NCI-H526 (cell line): Measurements from ENCODE around the gene ST6GALNAC1.
"Not testable (repeated sequence)": the region's sequence is repeated elsewhere in the genome, so short reads cannot be mapped to it uniquely, and the experiment has no call there.

Experiments used
- DNase-seq, 2 experiments: peaks; one replicate each; lab custom pipeline; 2025; lab: John Stamatoyannopoulos, UW

Gene ST6GALNAC1

DNA sequence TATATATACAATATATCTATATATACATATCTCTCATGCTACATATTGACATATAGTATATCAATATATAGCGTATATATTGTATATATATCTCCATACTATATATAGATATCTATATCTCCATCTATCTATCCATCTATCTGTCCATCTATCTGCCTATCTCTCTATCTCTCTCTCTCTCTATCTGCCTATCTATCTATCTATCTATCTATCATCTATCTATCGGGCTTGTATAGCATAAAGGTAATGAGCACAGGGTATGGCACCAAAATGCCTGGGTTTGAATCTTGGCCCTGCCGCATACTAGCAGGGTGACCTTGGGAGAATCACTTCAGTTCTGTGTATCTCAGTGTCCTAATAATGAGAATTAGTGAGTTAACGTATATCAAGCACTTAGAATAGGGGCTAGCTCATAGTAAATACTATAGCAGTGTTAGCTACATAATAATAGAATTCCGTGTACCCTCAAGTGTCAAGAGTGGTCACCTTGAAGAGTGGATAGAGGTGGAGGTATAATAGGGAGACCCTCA lies 1.5 kb downstream of the ST6GALNAC1 start:
- DNase-seq: no peak

DNA sequence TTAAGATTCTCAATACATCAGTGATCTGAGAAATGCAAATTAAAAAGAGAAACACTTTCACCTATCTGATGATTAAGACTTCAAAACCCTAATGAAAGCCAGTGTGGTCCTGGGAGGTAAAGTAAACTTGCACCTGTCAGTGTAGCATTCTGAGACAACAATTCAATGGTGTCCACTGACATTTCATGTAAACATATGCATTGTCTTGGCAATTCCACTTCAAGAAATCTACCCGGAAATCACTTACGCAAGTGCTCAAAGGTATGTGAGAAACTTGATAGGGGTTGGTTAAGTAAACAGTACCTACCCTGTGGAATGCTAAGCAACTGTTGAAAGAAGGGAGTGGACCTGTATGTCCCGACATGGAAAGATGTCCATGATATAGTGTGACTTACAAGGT lies 2.1 kb downstream of the ST6GALNAC1 start:
- peak in 1 of 2 experiments; percentile 7 for DNase-seq

DNA sequence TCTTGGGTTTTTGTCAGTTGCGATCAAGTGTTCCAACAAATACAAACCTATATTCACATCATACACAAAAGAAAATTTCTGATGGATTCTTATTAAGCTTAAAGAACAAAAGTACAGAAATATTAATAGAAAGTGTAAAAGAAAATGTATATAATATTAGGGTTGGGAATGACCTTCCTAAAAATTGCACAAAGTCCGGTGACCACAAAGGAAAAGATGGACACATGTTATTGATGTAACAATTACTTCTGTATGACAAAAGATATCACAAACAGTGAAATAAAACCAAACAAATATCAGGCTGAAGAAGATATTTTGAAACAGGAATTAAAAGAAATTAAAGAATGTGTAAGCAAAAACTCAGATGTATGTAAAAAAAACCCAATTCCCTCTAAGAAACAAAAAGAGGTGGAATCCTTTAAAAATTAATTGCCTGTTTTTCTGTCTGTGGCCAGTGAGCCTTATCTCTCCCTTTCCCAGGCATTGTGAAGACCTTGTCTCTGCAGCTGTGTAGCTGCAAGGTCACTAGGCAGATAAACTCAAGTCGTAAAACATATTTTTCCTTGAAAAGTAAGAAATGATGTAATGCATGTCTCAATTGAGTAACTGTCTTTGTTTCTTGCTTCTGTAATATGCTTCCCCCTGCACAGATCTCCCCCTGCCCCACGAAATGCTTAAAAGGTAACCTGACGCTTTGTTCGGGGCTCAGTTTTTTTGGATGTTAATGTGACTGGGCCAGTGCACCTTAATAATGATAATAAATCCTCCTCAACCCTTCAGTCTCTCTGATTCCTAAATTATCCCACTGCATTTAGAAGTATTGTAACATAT lies 2.8 kb downstream of the ST6GALNAC1 start:
- DNase-seq: no peak

DNA sequence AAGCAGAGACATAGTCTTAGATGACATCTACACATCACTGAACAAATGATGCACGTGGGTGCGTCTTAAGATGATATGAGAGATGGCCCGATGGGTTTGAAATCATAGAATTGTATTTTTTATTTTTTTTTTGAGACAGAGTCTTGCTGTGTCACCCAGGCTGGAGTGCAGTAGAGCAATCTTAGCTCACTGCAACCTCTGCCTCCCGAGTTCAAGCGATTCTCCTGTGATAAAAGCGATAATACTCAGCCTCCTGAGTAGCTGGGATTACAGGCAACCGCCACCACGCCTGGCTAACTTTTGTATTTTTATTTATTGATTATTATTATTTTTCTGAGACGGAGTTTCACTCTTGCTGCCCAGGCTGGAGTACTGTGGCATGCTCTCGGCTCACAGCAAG lies 5.3 kb downstream of the ST6GALNAC1 start:
- DNase-seq: no peak

DNA sequence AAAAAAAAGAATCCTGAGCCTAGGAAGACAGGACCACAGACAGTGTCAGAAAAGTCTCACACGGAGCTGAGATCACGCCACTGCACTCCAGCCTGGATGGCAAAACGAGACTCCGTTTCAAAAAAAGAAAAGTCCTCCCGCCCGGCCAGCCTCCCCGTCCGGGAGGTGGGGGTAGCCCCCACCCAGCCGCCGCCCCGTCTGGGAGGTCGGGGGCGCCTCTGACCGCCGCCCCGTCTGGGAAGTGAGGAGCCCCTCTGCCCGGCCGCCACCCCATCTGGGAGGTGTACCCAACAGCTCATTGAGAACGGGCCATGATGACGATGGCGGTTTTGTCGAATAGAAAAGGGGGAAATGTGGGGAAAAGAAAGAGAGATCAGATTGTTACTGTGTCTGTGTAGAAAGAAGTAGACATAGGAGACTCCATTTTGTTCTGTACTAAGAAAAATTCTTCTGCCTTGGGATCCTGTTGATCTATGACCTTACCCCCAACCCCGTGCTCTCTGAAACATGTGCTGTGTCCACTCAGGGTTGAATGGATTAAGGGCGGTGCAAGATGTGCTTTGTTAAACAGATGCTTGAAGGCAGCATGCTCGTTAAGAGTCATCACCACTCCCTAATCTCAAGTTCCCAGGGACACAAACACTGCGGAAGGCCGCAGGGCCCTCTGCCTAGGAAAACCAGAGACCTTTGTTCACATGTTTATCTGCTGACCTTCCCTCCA lies 6.9 kb downstream of the ST6GALNAC1 start:
- DNase-seq: not testable (repeated sequence)

DNA sequence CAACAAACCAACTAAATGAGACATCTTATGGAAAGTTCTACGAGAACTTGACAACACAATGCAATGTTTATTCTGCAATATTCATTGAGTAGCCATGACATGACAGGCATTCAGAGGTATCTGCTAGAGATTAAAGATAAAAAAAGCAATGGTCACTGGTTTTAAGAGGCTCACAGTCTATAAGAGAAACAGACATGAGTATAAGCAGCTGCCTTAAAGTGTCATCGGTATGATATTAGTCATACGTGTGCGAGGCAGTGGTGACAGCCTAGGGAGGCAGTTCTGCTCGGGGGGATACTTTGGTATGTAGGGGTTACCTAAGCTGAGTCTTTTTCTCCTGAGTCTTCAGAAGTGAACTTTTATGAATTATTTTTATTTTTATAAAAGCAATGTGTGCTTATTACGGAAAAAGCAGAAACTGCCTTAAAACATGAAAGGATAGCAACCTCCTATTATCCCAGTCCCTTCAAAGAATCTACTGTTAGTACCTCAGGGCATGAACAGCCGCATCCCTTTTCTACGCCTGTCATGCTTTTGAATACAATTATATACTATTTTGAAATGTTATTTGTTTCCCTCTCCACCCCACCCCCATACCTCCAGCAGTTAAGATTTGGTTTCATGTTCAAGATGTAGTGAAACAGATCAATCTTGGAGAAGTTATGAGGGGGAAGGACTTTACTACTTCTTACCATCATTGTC lies 7.7 kb downstream of the ST6GALNAC1 start:
- no peak for DNase-seq

DNA sequence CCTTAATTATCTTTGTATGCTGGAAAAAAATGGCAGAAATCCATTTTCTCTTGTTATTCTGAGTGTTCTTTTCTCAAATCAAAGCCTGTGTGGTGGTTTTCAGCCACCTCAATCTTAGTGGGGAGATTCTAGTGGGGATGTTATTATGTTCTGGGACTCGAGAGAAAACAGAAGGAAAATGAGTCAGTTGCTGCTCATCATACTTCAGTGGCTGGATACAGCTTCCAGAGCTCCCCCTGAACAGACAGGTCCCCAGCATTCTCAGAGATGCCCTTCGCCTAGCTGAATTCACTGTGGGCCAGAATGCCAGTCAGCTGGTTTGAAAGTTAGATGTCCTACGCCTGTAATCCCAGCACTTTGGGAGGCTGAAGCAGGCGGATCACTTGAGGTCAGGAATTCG lies 8.5 kb downstream of the ST6GALNAC1 start:
- DNase-seq: no peak

DNA sequence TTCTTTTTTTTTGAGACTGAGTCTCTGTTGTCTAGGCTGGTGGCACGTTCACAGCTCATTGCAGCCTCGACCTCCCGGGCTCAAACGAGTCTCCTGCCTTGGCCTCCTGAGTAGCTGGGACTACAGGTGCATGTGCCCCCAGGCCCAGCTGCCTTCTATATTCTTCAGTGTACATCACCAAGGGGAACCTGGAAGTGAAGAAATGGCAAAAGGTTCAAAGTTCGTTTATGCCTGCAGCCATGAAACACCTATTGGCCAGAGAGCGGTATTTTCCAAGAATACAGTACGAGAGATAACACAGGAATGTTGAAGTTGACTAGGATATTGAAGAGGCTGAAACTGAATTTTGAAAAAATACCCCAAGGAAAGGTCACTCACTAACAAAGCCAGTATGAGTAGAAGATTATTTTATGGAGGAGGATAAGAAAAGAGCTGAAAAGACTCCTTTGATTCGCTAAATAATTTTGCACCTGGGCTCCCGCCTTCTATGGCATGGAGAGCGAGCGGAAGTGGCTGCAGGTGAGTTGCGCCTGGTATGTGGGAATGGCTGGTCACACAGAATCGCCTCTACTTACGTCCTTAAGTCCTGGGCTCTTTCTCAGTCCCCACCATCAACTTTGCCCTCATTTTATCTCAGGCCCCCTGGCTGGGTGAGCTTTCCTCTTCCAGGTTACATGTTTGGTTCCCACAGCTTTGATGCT lies 9.8 kb downstream of the ST6GALNAC1 start:
- DNase-seq: no peak

DNA sequence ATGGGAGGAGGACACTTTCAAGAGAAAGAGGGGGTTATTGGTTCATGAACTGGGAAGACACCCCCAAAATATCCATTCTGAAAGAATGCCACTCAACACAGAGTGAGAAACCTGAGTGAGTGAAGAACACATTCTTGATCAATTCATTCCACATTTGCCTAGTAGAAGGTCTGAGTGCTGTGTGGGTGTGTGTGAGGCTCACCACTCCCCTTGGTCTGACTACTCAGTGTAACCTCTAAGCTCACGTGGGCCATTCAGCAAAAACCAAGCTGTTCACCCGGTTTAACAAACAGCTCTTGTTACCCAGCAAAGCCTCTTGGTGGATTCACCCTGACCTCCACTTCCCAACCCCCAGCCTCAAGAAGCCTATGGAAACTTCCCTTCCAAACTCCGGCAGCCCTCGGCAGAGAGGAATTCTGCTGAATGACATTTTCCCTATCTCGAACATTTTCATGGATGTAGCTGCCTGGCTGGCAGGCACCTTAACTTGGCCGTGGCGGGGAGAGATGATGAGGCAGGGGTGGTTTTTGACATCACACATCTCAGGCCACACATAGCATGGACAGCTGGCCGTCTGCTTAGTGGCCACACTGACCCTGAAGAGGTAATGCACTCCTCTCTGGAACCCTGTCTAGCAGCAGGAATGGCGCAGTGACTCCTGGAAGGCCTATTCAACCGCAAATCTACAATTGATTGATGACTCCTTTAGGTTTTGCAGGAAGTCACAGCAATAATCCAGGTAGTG lies 11.6 kb downstream of the ST6GALNAC1 start:
- no peak for DNase-seq

DNA sequence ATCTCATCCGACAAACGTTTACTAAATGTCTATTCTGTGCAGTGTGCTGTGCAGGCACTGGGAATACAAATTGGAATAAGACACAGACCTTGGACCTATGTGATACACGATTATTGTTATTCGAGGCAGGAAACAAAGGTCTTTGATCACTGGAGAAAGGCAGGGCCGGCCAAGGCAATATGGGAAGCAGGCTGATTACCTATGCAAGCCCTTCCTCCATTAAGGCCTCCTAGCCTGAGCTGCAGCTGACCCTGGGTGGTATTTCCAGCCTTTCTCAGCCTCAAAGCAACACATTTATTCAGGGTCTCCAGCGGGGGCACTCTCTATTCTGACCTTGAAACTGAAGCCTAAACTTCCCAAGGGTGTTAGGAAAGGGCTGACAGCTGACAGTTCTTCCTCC lies 13.4 kb downstream of the ST6GALNAC1 start:
- DNase-seq: no peak

DNA sequence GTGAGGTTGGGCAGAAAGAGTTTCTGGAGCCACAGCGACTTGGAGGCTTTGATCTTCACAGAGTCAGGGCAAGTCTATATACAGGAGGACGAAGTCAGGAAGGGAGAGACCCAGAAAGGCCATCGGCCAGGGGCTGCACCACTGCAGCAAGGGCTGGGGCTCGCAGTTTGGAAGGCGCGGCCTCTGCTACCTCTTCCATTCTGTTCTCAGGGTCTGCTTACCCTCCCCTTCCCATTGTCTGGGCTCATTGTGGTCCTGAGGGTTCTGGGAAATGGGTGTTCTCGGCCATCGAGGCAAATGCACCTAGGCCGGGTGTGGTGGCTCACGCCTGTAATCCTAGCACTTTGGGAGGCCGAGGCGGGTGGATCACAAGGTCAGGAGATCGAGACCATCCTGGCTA lies 16.0 kb downstream of the ST6GALNAC1 start:
- DNase-seq: no peak

DNA sequence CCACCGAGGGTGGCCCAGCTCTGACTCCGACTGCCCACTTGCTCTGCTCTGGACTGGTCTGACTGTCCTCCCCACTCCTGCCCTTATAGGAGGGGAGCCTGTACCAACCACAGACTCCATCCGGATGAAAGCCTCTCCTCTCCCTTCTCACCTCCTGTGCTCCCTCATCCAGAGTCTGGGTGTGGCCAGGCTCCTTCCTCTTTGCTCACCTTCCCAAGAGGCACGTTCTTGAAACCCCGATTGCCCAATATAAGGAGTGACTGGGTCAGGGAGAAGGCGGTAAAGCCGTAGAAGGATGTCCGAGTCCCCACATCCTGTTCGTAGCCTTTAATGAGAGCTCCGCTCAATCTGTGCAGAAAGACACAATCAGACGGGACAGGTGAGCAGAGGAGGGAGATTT lies 17.1 kb downstream of the ST6GALNAC1 start:
- no peak for DNase-seq

DNA sequence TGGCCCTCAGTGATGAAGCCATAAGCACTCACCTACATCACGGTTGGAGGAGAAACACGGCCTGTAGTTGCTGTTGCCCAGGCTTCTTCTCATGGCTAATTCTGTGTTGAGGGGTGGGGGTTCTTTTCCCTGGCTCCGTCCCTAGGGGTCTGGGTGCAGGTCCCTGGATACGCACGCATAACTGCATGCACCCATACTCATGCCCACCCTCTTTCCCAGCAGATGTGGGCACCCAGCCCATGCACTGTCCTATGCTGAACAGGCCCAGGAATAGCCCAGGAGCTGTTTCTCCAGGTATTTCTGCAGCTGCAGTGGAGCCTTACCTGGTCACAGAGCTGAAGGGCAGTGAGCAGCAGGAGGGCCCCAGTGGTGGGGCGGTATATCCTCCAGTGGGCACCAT lies 18.1 kb downstream of the ST6GALNAC1 start:
- DNase-seq: no peak

DNA sequence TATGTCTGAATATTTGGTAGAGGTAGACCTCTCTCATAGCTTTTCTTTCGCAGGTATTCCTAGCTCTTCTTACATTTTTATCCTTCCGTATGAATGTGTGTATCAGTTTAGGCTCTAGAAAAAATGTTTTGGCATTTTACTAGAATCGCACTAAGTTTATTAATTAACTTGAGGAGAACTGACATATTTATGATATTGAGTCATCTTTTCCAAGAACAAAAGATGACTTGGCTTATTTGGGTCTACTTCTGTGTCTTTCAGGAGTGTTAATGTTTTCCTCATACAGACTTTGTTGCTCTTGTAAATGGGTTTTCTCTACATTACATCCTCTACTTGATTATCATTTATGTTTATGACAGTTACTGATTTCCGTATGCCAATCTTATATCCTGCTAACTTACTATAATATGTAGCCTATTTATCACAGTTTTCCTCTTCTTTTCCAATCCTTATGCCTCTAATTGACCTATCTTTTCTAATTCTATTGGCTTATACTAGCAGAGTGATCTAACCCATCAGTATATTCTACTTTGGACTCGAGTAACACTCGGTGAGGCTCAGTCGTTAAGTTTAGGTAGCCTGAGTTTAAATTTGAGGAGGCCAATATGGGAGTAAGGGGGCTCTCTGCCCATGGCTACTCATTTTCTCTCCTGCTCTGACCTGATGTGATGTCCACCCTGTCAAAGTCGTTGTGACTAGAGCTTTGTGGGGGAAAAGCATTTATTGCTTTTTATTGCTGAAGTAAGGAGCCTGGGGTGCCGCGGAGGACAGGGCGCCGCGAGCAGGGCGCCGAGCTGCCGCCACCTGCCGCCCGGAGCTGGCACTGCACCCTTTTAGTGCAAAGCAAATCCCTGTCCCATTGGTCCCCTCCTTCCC lies 20.0 kb downstream of the ST6GALNAC1 start:
- peak in 1 of 2 experiments; percentile 67 for DNase-seq

DNA sequence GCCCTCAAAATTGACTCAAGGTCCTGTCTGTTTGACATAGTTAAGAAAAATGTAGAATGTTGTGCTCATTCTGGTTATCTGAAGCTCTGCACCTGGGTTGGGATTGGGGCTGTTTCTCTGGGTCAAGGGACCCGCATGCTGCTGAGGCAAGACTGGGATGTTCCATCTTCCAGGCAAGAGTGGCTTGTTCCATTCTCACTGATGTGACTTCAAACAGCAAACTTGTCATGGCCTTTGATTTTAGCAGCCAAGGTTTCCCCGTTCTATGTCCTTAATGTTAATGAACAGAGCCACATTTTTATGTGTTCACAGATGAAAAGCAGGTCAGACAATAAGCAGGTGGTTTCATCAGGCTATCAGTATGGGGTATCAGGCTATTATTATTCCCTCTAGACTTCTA lies 25.7 kb downstream of the ST6GALNAC1 start:
- DNase-seq: no peak

DNA sequence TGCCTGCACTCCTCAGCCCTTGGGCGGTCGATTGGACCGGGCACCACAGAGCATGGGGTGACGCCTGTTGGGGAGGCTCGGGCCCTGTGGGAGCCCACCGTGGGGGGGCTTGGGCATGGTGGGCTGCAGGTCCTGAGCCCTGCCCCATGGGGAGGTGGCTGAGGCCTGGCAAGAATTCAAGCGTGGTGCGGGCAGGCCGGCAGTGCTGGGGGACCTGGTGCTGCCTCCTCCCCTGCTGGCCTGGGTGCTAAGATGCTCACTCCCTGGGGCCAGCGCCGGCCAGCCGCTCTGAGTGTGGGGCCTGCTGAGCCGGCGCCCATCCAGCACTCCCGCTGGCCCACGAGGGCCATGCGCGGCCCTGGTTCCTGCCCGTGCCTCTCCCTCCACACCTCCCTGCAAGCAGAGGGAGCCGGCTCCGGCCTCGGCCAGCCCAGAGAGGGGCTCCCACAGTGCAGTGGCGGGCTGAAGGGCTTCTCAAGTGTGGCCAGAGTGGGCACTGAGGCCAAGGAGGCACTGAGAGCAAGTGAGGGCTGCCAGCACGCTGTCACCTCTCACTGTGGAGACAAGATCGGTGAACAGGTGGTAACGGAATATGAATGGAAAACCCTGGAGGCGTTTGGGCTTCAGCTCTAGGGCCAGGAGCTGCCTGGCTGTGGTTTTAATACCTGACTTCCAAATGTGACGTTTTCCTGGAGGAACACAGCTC lies 28.5 kb downstream of the ST6GALNAC1 start:
- DNase-seq: no peak

DNA sequence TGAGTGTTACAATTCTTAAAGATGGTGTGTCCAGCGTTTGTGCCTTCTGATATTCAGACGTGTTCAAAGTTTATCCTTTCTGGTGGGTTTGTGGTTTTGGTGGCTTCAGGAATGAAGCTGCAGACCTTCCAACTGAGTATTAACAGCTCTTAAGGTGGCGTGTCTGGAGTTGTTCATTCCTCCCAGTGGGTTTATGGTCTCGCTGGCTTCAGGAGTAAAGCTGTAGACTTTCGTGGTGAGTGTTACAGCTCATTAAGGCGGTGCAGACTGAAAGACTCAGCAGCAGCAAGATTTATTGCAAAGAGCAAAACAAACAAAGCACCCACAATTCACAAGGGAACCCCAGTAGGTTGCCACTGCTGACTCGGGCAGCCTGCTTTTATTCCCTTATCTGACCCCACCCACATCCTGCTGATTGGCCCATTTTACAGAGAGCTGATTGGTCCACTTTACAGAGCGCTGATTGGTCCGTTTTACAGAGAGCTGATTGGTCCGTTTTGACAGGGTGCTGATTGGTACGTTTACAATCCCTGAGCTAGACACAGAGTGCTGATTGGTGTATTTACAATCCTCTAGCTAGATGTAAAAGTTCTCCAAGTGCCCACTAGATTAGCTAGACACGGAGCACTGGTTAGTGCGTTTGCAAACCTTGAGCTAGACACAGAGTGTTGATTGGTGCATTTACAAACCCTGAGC lies 29.3 kb downstream of the ST6GALNAC1 start:
- not testable (repeated sequence) for DNase-seq

DNA sequence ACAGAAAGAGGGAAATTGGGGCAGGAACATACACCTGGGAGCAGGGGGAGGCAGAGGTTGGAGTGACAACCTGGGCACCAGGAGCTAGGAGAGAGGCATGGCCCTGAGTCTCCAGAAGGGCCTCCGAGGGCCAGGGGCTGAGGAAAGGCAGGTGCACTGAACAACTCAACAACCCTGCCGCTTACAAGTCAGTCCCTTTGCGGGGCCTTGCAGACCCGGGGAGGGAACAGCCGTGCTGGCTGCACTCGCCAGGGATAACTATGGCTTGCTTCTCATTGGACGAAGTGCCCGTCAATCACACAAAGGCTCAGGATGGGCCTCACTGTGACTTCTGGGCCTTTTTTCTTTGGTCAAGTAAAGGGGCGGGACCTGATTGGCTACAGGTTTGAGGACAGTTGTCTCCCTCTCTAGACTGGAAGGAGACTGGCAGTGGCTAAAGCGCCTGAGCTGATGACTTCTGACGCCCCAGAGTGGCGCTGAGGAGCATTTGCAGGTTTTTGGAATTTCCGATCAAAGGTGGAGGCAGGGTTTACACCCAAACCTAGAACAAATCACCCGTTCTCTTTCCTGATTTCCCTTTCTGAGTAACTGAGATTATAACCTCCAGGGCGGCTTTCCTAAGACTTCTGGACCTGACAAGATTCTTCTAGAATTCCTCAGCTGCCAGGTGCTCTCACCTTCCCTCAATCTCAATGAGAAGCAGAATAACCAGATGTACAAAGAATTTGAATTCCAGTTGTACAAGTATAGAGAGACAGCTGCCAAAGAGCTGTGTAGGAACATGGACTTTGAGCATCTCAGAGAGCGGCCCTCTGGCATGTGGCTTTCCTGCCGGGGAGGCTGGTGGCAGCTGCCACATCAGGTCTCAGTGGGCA lies 30.3 kb downstream of the ST6GALNAC1 start:
- no peak for DNase-seq
